ENCODE measurements around the gene EXT2.

- no peak for TF ChIP-seq CTCF (IDR thresholded peaks at IDR 0.05; ENCODE audit: low read depth, low read length)
- TF ChIP-seq POLR2A (IDR thresholded peaks at IDR 0.05; ENCODE audit: extremely low read depth, insufficient read length) = no peak
Measured at GRCh38 chr11:44126304-44126703, 30.8 kb downstream of the EXT2 start.

Data from NB4 (cell line).